B cell (primary cell): ENCODE measurements around the gene MON2. TPM values are rescaled to one million over a fixed set of nuclear protein-coding genes. Genes with fewer than 3 reads are reported as not detected.

Experiments
- ATAC-seq: fragments of 200-7000 bp; cut with Tn5 transposase; one replicate; pipeline ENCODE4 v1.10.0; 2021; ENCODE audit warnings: low read depth, mild to moderate bottlenecking, moderate number of reproducible peaks, moderate library complexity
- CTCF ChIA-PET: fragments of 350-600 bp; sonication (Branson Sonifier 250); formaldehyde crosslinking; loops from one replicate; lab custom pipeline; 2021; ENCODE audit warnings: antibody characterized with exemption, inconsistent platforms; lab: Charles Lee
- POLR2A ChIA-PET: fragments of 350-600 bp; sonication (Branson Sonifier 250); formaldehyde crosslinking; loops from one replicate; lab custom pipeline; 2021; ENCODE audit warnings: antibody characterized with exemption; lab: Charles Lee
- DNase-seq: peaks from one replicate; pipeline ENCODE4 v3.0.0; 2013
- H2AFZ ChIP-seq: 2 replicates; pipeline ENCODE4 v1.6.1; 2012; ENCODE audit warnings: mild to moderate bottlenecking, low read depth, low read length; ENCODE audit not compliant: insufficient read depth, poor library complexity, severe bottlenecking
- H3K27ac ChIP-seq, 2 donors: 1 replicate in 1 of 2; 2 replicates in 1 of 2; pipeline ENCODE4 v1.5.1; 2012 to 2013; ENCODE audit warnings: low read length in 2 of 2, mild to moderate bottlenecking in 2 of 2, moderate library complexity in 1 of 2
- H3K27me3 ChIP-seq, 4 experiments: fragments of 200-600 bp in 1 of 4; sonication (generic) in 1 of 4; replicated peaks in 1 of 4; 1 replicate in 2 of 4; 2 replicates in 2 of 4; pipeline versions ENCODE4 v1.6.1 to v1.7.0; 2013 to 2016; ENCODE audit warnings: low read length in 3 of 4, mild to moderate bottlenecking in 2 of 4, mixed read lengths in 1 of 4, moderate library complexity in 1 of 4; ENCODE audit not compliant: insufficient read depth in 4 of 4, control insufficient read depth in 3 of 4; ENCODE audit errors: control extremely low read depth in 1 of 4
- H3K36me3 ChIP-seq, 2 experiments: replicated peaks in 1 of 2; 1 replicate in 1 of 2; 2 replicates in 1 of 2; pipeline versions ENCODE4 v1.6.1 to v1.7.1; 2013; ENCODE audit warnings: low read length in 1 of 2; ENCODE audit not compliant: insufficient read depth in 2 of 2, control insufficient read depth in 1 of 2; ENCODE audit errors: control extremely low read depth in 1 of 2, extremely low read depth in 1 of 2
- H3K4me1 ChIP-seq, 2 donors: fragments of 200-600 bp in 1 of 2; sonication (generic) in 1 of 2; 1 replicate in 1 of 2; 2 replicates in 1 of 2; pipeline versions ENCODE4 v1.5.1 to v1.6.1; 2013 to 2017; ENCODE audit warnings: low read length in 2 of 2; ENCODE audit not compliant: control insufficient read depth in 2 of 2, insufficient read depth in 2 of 2
- H3K4me2 ChIP-seq: replicated peaks from 2 replicates; pipeline ENCODE3; 2012; ENCODE audit warnings: mild to moderate bottlenecking, low read depth, low read length; ENCODE audit not compliant: poor library complexity, severe bottlenecking
- H3K4me3 ChIP-seq, 5 experiments: fragments of 200-600 bp in 1 of 5; sonication (generic) in 1 of 5; 1 replicate in 3 of 5; 2 replicates in 2 of 5; pipeline versions ENCODE4 v1.5.1 to v1.7.0; 2011 to 2016; ENCODE audit warnings: low read length in 4 of 5, mild to moderate bottlenecking in 4 of 5, low read depth in 2 of 5, control low read depth in 1 of 5, moderate library complexity in 1 of 5; ENCODE audit not compliant: insufficient read depth in 1 of 5; ENCODE audit errors: control extremely low read depth in 1 of 5, extremely low read depth in 1 of 5
- H3K79me2 ChIP-seq: fragments of 200-600 bp; sonication (generic); one replicate; pipeline ENCODE4 v1.6.0; 2016; ENCODE audit warnings: low read length; ENCODE audit not compliant: control insufficient read depth, insufficient read depth
- H3K9ac ChIP-seq: fragments of 200-600 bp; sonication (generic); 2 replicates; pipeline ENCODE4 v1.6.1; 2017; ENCODE audit warnings: mild to moderate bottlenecking, low read length, moderate library complexity
- H3K9me3 ChIP-seq, 3 donors: one replicate each; pipeline versions ENCODE4 v1.6.1 to v1.7.1; 2013; ENCODE audit warnings: low read length in 2 of 3; ENCODE audit not compliant: control insufficient read depth in 2 of 3, insufficient read depth in 1 of 3; ENCODE audit errors: control extremely low read depth in 1 of 3
- H4K20me1 ChIP-seq: 2 replicates; pipeline ENCODE4 v1.6.0; 2012; ENCODE audit warnings: mild to moderate bottlenecking, low read length; ENCODE audit not compliant: insufficient read depth, control insufficient read depth, poor library complexity, severe bottlenecking
- H3K27ac Mint-ChIP-seq: one replicate; pipeline ENCODE4 v1.8.0; 2021; ENCODE audit warnings: mixed read lengths
- H3K27me3 Mint-ChIP-seq: one replicate; pipeline ENCODE4 v1.8.0; 2021; ENCODE audit warnings: mixed read lengths
- H3K4me1 Mint-ChIP-seq: one replicate; pipeline ENCODE4 v1.8.0; 2021; ENCODE audit warnings: mixed read lengths
- H3K4me3 Mint-ChIP-seq: one replicate; pipeline ENCODE4 v1.8.0; 2021; ENCODE audit warnings: mixed read lengths
- H3K9me3 Mint-ChIP-seq: one replicate; pipeline ENCODE4 v1.8.0; 2022; ENCODE audit warnings: mixed read lengths; ENCODE audit not compliant: insufficient read depth
- CTCF ChIP-seq: fragments of 200-600 bp; IDR thresholded peaks from one replicate; pipeline ENCODE4 v1.8.0; 2022; ENCODE audit warnings: antibody characterized with exemption, mild to moderate bottlenecking
- EZH2 ChIP-seq: IDR thresholded peaks from 2 replicates; pipeline ENCODE4 v1.6.1; 2012; ENCODE audit warnings: borderline replicate concordance, low read depth, mild to moderate bottlenecking, moderate library complexity, low read length; ENCODE audit not compliant: insufficient read depth, poor library complexity, severe bottlenecking
- WGBS: methylation state at CpG from one replicate; pipeline ENCODE4 v1.1.5; 2013; ENCODE audit warnings: missing lambda C conversion rate; ENCODE audit not compliant: insufficient coverage; 5-methylcytosine and 5-hydroxymethylcytosine counted together
- intact Hi-C: fragments of 100-400 bp; cut with micrococcal nuclease; formaldehyde crosslinking; loops from one replicate; pipeline ENCODE4 v1.10.0; 2022
- polyA plus RNA-seq: library from polyadenylated mRNA; depleted of rRNA; stranded (reverse); fragments of >200 nt; gene quantifications from 2 replicates; pipeline ENCODE4 v1.2.3, GENCODE V29; 2012
- total RNA-seq, 2 donors: library from RNA; stranded (reverse); fragments of 120-200 nt in 1 of 2; gene quantifications; 1 replicate in 1 of 2; 2 replicates in 1 of 2; pipeline versions ENCODE4 v1.2.3 to v1.2.4, GENCODE V29; 2013 to 2022

Gene MON2
- total and polyA plus RNA-seq, 2 donors (not counting 1 experiment from before 2014, with no cell fraction given), result 18.9 to 104 TPM

- H3K27me3 Mint-ChIP-seq, result no peaks in the 10 kb centered on the region
- H4K20me1 ChIP-seq, result no peaks in the 10 kb centered on the region
- H3K4me3 ChIP-seq, result no peak overlapping the region
- intact Hi-C loops, result no loop called here
- no peak overlapping the region for H3K27ac Mint-ChIP-seq
- ChIA-PET POLR2A (no interaction called here), CTCF (interaction anchor here (0.6 to 11.7 kb wide), 3 partner anchors 27 to 237 kb away, joined by 3 to 349 read pairs (median 6); no protein-coding TSS in a partner anchor)
- no peak overlapping the region for H2AFZ ChIP-seq
- H3K4me1 Mint-ChIP-seq, result no peaks in the 10 kb centered on the region
- H3K27me3 ChIP-seq, result no peaks in the 10 kb centered on the region
- no peak overlapping the region for H3K27ac ChIP-seq
- no peak overlapping the region for H3K4me2 ChIP-seq
- DNase-seq, result no peak
- H3K9ac ChIP-seq, result no peak overlapping the region
- no peaks in the 10 kb centered on the region for H3K4me1 ChIP-seq
- H3K9me3 ChIP-seq, result no peaks in the 10 kb centered on the region
- TF ChIP-seq EZH2 (no peak), CTCF (no peak)
- no peaks in the 10 kb centered on the region for H3K9me3 Mint-ChIP-seq
- H3K4me3 Mint-ChIP-seq, result no peak overlapping the region
- WGBS, result no CpG with 5 or more reads among the region's 1 CpG
- H3K79me2 ChIP-seq, result no peaks in the 10 kb centered on the region
- ATAC-seq, result no peak
- peaks cover 4 to 25% of the 10 kb centered on the region in 2 experiments for H3K36me3 ChIP-seq
Measured at GRCh38 chr12:62576503-62576902, 109.9 kb downstream of the MON2 start.

- Histone ChIP-seq H3K4me1 (no peaks in the 10 kb centered on the region), H2AFZ (no peak overlapping the region), H3K79me2 (no peaks in the 10 kb centered on the region), H4K20me1 (no peaks in the 10 kb centered on the region), H3K27ac (no peak overlapping the region), H3K4me3 (no peak overlapping the region), H3K9me3 (no peaks in the 10 kb centered on the region), H3K36me3 (peaks cover 2 to 17% of the 10 kb centered on the region in 2 experiments), H3K9ac (no peak overlapping the region), H3K27me3 (no peaks in the 10 kb centered on the region), H3K4me2 (no peak overlapping the region)
- intact Hi-C loops, result no loop called here
- no peak for DNase-seq
- Mint-ChIP-seq H3K4me3 (no peak overlapping the region), H3K27ac (no peak overlapping the region), H3K4me1 (no peaks in the 10 kb centered on the region), H3K27me3 (no peaks in the 10 kb centered on the region), H3K9me3 (no peaks in the 10 kb centered on the region)
- POLR2A ChIA-PET, result no interaction called here
- CTCF ChIA-PET, result interaction anchor here (1.0 to 11.7 kb wide), 3 partner anchors 15 to 220 kb away, joined by 3 to 349 read pairs (median 50); no protein-coding TSS in a partner anchor
- WGBS, result 100% methylated on average over 1 of the region's 2 CpGs
- no peak for TF ChIP-seq EZH2
- TF ChIP-seq CTCF, result no peak
- no peak for ATAC-seq
Measured at GRCh38 chr12:62578726-62579125, 112.1 kb downstream of the MON2 start.
